GM18505 (cell line): ENCODE measurements around the gene PRKCA.

Experiments used
- ATAC-seq: cut with Tn5 transposase; IDR thresholded peaks from one replicate; pipeline ENCODE4 v1.9.1; 2021; ENCODE audit not compliant: unreplicated experiment
- POLR2A ChIP-seq: IDR thresholded peaks from 4 replicates; pipeline ENCODE4 v1.6.1; 2011; ENCODE audit warnings: borderline replicate concordance; ENCODE audit not compliant: insufficient read depth, insufficient read length; ENCODE audit errors: extremely low read depth

Gene PRKCA

DNA sequence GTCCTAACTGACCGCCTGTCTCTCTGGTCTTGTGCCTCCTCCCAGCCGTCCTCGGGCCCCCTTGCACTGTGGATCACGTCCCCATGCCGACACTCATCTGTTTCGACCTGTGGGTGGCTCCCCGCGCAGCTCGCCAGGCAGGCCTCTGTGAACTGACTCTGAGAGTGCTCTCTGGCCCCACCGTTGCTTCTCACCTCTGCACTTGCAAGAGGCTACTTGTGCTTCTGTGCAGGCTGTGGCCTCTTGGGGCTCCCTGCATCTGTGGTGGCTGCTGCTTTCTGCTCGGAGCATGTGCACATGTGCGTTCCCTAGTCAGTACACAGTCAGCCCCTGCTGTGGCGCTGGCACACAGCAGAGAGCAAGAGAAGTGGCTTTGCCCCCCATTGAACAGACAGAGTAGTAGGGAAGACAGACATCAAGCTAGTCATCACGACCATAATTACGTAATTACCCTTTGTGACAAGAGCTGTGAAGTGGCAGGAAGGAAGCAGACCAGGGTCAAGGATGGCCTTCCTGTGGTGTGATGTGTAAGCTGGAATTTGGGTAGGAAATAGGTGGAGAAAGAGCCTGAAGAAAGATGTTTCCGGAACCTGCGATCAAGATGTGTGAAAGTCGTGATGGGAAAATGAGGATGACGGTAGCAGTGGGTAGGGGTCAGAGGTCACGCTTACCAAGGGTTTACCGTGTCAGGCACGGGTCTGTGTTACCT, 276.5 kb downstream of the PRKCA start:
- no peak for ATAC-seq
- no peak for TF ChIP-seq POLR2A

DNA sequence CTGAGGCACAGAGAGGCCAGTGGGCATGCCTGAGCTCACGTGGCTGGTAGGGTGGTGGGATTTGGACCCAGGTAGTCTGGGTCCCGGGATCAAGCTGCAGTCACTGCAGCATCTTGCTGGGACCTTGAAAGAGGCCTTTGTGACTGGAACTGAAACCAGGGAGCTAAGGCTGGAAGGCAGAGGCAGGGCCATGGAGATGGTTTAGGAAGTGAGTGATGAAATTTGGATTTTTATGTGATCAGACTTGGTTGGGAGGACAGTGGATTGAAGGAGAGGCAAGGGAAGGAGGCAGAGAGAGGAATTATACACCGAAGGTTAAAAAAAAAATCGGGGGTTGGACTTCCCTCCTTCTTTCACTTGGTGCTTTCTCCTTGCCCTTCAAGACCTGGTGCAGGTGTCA, 277.1 kb downstream of the PRKCA start:
- TF ChIP-seq POLR2A, result no peak
- ATAC-seq, result no peak

DNA sequence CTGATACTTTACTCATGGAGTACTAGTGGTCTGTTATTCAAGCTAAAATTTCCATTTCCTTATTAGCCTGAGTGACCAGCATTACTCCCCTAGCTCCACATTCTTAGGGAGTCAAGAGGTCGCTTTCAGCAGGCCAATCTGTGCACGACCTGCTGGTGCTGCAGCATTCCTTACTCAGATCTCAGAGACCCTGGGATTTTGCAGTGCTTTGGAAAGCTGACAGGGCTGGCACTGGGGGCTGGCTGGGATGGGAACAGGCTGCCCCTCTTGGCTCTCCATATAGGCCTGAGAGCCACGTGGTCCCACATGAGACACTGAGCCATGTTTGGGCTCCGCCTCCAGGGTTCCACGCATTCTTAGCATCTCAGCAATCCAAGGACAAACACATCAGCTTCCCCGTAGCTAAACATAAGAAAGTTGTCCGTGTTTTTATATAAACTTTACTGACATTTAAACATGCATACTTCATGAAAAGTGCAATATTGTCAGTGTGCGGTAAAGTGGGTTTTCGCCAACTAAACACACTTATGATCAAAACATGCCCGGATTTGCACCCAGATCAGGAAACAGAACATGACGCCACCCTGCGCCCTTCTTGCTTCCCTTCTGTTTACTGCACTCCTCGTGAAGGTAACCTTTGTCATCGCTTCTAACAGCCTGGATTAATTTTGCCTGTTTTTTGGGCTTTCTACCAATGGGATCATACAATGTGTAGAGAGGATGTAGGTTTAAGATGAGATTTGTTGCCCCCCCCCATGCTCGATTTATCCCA, 278.0 kb downstream of the PRKCA start:
- no peak for ATAC-seq
- no peak for TF ChIP-seq POLR2A

DNA sequence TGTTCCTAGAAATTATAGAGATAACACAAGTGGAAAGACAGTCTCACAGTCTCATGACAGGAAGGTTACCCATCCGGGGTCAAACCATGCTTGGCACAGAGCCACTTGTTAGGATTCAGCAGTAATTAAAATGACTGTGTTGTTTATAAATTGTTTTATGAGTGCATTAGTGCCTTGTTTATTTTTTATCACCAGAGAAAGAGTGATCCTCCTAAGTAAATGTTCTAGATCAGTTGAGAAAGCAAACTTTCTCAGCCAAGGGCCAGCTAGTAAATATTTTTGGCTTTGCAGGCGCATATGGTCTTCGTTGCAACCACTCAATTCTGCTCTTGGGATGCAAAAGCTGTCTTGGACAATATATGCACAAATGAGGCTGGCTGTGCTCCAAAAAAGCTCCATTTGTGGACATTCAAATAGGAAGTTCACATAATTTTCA, 278.6 kb downstream of the PRKCA start:
- no peak for ATAC-seq
- no peak for TF ChIP-seq POLR2A

DNA sequence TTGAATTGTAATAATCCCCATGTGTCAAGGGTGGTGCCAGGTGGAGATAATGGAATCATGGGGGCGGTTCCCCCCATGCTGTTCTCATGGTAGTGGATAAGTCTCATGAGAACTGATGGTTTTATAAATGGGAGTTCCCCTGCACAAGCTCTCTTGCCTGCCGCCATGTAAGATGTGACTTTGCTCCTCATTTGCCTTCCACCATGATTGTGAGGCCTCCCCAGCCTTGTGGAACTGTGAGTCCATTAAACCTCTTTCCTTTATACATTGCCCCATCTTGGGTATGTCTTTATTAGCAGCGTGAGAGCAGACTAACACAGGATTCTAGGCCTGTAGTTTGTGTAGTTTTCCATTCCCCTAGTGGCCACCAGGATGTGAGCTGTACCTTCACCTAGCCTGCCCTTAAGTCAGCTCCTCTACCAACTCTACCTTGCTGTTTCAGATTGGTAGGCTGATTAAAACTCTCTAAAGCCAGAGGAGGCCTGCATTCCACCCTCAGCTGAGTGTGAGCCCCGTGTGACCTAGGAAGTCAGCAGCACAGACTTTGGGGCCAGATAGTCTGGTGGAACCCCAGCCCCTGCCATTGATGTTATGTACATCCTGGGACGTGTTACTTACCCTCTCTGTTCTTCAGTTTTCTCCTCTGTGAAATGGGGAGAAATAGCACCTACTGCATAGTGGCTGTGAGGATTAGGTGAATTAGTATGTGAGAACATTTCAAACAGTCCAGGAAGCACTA, 280.1 kb downstream of the PRKCA start:
- no peak for TF ChIP-seq POLR2A
- ATAC-seq, result no peak

DNA sequence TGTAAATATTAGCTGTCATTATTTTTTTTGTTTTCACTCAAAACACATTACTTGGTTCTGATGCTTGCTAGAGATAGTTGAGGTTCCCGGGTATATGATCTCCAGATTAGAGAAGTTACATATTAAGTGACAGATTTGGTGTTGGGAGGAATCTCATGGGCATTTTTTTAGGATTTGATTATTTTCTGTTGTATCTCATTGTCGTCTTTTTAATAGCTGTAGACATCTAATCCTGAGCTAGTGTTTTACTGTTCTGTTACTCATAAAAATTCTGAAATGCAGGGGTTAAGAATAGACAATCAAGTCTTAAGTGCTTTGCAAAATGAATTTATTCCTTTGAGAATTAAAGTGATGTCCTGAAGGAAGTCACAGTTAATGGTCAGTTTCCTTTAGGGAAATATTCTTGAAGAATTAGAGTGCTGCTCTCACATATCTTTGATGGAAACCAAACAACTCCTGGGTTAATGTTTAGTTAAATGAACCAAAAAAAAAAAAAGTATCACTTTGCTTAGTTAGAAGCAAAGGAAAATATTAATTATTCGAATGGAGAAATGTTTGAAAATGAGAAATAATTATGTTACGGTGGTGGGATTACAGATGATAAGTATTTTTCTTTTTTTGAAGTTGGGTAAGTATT, 280.8 kb downstream of the PRKCA start:
- TF ChIP-seq POLR2A, result no peak
- ATAC-seq, result no peak

DNA sequence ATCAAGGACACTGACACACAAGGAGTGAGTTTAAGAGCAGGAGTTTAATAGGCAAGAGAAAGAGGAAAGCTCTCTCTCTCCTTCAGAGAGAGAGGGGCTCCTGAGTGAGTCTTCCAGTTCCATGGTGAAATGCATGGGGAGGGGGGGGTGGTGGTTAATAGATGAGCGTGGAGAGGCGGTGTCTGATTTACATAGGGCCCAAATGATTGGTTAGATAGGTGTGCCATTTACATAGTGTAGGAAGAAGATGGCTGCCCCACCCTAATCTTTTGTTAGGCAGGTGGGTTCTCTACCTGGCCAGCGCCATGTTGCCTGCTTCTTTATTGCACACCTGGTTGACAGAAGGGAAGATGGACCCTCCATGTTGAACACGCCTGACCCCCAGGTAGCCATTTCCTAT, 282.5 kb downstream of the PRKCA start:
- no peak for ATAC-seq
- TF ChIP-seq POLR2A, result no peak

DNA sequence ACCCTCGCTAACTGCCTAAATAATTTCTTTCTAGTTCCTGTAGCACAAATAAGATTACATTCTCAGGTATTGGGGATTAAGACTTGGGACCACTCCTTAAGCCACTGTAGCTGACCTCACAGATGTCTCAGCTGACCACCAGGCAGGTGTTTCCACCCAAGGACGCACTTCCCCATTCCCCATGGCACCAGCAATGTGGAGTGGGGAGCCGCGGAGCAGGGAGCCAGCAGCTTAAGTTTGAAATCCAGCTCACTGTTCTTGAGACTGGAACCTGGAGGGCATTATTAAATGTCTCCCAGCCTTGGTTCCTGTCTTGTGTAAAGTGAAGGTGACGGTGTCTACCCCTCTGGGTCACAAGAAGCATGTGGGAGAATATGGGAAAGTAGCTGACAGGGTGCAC, 283.1 kb downstream of the PRKCA start:
- ATAC-seq, result no peak
- TF ChIP-seq POLR2A, result no peak

DNA sequence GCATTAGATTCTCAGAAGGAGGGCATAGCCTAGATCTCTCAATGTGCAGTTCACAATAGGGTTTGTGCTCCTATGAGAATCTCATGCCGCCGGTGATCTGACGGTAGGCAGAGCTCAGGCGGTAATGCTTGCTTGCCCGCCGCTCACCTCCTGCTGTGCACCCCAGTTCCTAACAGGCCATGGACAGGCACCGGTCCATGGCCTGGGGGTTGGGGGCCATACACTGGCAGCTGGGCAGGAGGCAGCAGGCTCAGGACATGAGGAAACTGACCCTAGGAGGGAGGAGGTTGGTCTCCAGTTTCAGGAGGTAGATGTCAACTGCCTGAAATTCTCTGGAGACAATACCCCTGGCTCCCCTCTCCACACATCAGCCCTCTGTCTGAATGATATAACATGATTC, 287.5 kb downstream of the PRKCA start:
- ATAC-seq, result no peak
- no peak for TF ChIP-seq POLR2A

DNA sequence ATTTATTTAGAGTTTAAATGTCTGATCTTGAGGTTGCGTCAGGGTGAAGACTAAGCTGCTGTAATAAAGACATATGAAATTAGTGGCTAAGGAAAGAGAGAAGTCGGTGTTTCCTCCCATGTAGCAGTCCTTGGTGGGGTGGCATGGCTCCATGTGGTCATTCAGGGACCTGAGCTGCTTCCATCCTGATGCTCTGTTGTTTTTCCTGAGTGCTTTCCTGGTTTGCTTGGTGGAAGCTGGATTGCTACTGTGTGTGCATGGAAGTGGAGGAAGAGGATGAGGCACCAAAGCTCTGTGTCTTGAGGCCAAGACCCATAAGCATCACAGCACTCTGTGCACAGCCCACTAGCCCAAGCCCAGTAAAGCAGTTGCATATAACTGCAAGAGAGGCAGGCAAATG, 290.7 kb downstream of the PRKCA start:
- no peak for ATAC-seq
- TF ChIP-seq POLR2A, result no peak

DNA sequence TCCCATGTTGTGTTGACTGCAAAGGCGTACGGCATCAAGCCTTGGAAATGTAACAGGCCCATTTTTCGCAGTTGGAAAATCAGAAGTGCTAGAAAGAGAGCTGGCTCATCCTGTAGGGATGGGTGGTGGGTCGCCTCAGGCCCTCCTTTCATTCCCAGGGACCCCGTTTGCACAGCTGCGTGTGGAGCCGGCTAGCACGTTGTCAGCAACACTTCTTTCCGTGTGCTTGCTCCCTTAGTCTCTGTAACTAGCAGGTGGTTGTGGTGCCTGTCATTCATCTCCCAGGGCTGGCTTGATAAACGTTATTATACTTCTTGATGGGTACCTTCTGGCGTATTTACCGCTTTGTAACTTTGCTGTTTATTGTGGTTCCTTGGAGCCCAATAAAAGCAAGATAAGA, 293.5 kb downstream of the PRKCA start:
- ATAC-seq, result no peak
- no peak for TF ChIP-seq POLR2A

DNA sequence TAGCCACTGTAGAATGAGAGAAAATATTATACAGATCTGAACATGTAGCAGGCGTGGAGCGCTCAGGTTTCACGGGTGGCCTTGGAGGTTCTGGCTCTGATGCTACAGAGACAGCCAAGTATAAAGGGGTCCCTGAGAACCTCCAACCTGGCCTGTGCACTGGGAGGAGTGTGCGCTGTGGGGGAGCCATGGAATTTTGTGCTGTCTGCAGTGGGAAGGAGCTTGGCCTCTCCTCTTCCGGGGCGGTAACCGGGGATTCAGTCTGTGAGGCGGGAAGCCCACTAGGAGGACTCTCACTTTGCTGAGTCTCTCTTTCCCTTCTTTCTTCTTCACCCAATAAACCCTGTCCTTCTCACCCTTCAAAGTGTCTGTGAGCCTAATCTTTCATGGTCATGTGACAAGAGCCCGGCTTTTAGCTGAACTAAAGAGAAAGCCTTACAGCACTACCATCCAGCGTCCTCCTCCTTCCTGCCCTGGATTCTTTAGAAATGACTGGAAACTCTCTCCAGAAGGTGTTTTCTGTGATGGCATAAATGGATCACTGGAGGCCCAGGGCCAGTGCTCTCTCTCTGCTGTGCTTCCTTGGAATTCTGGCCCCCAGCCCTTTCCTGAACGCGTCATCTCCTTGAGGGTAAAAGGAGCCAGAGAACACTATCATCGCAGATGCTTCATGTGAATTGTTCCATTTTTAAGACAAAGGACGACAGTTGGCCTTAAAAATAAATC, 300.4 kb downstream of the PRKCA start:
- no peak for TF ChIP-seq POLR2A
- ATAC-seq, result no peak

DNA sequence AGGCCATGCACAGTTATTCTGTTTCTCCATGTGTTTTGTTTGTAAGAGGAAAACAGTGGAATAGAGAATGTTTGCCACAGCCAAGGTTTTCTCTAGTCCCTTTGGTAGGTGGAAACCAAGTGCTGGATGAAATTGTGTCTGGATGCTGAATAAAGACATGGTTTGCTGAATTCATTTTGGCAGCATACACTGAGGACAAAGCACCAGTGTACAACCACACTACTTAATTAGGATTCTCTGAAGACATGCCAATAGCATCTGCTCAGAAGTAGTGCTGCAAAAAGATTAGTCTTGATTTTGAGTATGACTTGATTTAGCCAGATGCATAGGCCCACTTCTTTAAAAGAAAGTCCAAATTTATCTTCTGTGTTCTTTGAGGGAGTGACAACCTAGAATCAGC, 302.0 kb downstream of the PRKCA start:
- no peak for TF ChIP-seq POLR2A
- ATAC-seq, result no peak
